ENCODE data around the gene FBRSL1.

DNA sequence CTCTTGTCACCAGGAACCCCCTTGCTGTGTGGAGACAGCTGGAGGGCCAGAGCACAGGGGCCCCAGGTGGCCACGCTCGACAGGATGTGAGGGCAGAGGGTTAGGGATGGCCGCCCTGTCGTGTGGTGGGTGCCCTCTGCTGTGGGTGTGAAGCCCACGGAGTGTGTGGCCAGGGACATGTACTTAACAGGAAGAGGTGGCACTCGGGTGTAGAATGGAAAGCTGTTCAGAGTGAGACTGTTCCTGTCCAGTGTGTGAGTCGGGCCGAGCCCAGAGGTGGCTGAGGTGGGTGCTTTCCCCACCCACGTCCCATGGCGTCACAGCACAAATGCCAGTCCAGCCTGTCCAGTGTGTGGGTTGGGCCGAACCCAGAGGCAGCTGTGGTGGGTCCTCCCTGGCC, 47.1 kb downstream of the FBRSL1 start:
- no peak for TF ChIP-seq POLR2AphosphoS5 (IDR thresholded peaks at IDR 0.05; ENCODE audit: low read depth)
- TF ChIP-seq, protein P1, sequence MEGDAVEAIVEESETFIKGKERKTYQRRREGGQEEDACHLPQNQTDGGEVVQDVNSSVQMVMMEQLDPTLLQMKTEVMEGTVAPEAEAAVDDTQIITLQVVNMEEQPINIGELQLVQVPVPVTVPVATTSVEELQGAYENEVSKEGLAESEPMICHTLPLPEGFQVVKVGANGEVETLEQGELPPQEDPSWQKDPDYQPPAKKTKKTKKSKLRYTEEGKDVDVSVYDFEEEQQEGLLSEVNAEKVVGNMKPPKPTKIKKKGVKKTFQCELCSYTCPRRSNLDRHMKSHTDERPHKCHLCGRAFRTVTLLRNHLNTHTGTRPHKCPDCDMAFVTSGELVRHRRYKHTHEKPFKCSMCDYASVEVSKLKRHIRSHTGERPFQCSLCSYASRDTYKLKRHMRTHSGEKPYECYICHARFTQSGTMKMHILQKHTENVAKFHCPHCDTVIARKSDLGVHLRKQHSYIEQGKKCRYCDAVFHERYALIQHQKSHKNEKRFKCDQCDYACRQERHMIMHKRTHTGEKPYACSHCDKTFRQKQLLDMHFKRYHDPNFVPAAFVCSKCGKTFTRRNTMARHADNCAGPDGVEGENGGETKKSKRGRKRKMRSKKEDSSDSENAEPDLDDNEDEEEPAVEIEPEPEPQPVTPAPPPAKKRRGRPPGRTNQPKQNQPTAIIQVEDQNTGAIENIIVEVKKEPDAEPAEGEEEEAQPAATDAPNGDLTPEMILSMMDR (IDR thresholded peaks at IDR 0.05; ENCODE audit: insufficient read depth, low read length) = no peak
- TF ChIP-seq, protein P2, sequence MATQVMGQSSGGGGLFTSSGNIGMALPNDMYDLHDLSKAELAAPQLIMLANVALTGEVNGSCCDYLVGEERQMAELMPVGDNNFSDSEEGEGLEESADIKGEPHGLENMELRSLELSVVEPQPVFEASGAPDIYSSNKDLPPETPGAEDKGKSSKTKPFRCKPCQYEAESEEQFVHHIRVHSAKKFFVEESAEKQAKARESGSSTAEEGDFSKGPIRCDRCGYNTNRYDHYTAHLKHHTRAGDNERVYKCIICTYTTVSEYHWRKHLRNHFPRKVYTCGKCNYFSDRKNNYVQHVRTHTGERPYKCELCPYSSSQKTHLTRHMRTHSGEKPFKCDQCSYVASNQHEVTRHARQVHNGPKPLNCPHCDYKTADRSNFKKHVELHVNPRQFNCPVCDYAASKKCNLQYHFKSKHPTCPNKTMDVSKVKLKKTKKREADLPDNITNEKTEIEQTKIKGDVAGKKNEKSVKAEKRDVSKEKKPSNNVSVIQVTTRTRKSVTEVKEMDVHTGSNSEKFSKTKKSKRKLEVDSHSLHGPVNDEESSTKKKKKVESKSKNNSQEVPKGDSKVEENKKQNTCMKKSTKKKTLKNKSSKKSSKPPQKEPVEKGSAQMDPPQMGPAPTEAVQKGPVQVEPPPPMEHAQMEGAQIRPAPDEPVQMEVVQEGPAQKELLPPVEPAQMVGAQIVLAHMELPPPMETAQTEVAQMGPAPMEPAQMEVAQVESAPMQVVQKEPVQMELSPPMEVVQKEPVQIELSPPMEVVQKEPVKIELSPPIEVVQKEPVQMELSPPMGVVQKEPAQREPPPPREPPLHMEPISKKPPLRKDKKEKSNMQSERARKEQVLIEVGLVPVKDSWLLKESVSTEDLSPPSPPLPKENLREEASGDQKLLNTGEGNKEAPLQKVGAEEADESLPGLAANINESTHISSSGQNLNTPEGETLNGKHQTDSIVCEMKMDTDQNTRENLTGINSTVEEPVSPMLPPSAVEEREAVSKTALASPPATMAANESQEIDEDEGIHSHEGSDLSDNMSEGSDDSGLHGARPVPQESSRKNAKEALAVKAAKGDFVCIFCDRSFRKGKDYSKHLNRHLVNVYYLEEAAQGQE (IDR thresholded peaks at IDR 0.05; ENCODE audit: insufficient replicate concordance, low read depth) = no peak

Data from HL-60 (cell line).